NT2/D1 (cell line): ENCODE measurements around the gene PLB1.

ENCODE experiments used
- DNase-seq: peaks from one replicate; pipeline ENCODE4 v3.0.0-alpha.2; 2011; ENCODE audit warnings: low read depth, low spot score
- H3K27me3 ChIP-seq: 2 replicates; pipeline ENCODE4 v1.6.0; 2011; ENCODE audit warnings: mild to moderate bottlenecking; ENCODE audit not compliant: insufficient read length, insufficient read depth
- H3K36me3 ChIP-seq: 2 replicates; pipeline ENCODE4 v1.6.1; 2011; ENCODE audit warnings: mild to moderate bottlenecking, low read length, mixed read lengths; ENCODE audit not compliant: insufficient read depth, insufficient read length
- H3K4me1 ChIP-seq: 2 replicates; pipeline ENCODE4 v1.5.1; 2011; ENCODE audit not compliant: insufficient read depth, insufficient read length
- H3K4me3 ChIP-seq: 2 replicates; pipeline ENCODE4 v1.5.1; 2011; ENCODE audit warnings: low read depth; ENCODE audit not compliant: insufficient read length
- H3K9ac ChIP-seq: 2 replicates; pipeline ENCODE4 v1.6.0; 2011; ENCODE audit warnings: low read depth; ENCODE audit not compliant: insufficient read length
- H3K9me3 ChIP-seq: 2 replicates; pipeline ENCODE4 v1.5.1; 2011; ENCODE audit warnings: mild to moderate bottlenecking, low read length; ENCODE audit not compliant: insufficient read depth
- SUZ12 ChIP-seq: IDR thresholded peaks from 2 replicates; pipeline ENCODE4 v1.6.1; 2011; ENCODE audit not compliant: insufficient read length, insufficient read depth; ENCODE audit errors: extremely low read depth
- YY1 ChIP-seq: IDR thresholded peaks from 2 replicates; pipeline ENCODE4 v1.6.1; 2011; ENCODE audit not compliant: insufficient read length, insufficient read depth
- ZNF274 ChIP-seq: IDR thresholded peaks from 2 replicates; pipeline ENCODE4 v1.6.1; 2011; ENCODE audit warnings: mild to moderate bottlenecking, low read depth, low read length

The PLB1 gene

DNA sequence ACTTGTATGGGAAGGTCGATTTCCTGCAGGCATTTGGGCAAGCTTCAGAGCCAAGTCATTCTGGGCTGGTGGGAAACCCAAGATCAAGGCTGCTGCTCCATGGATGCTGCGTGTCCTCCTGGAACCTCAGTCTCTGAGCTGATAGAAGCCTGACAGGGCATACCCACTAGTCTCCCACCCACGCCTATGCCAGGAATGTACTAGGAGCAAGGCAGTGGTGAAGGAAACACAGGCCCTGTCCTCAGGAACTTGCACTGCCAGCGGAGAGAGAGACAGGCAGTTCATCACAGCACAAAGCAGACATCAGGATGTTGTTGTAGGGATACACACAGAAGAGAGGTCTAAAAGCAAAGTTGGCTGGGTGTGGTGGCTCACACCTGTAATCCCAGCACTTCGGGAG lies 84.2 kb downstream of the PLB1 start:
- Histone ChIP-seq H3K9me3 (no peaks in the 10 kb centered on the region), H3K9ac (no peak overlapping the region), H3K36me3 (no peaks in the 10 kb centered on the region), H3K4me1 (peaks cover 7% of the 10 kb centered on the region), H3K4me3 (no peak overlapping the region), H3K27me3 (no peaks in the 10 kb centered on the region)
- DNase-seq, result no peak
- no peak for TF ChIP-seq YY1
- no peak for TF ChIP-seq ZNF274
- TF ChIP-seq SUZ12, result no peak

- no peaks in the 10 kb centered on the region for H3K9me3 ChIP-seq
- no peak for TF ChIP-seq ZNF274
- no peak for TF ChIP-seq YY1
- no peak for TF ChIP-seq SUZ12
- H3K4me3 ChIP-seq, result no peak overlapping the region
- H3K9ac ChIP-seq, result no peak overlapping the region
- H3K4me1 ChIP-seq, result peaks cover 7% of the 10 kb centered on the region
- no peaks in the 10 kb centered on the region for H3K27me3 ChIP-seq
- no peaks in the 10 kb centered on the region for H3K36me3 ChIP-seq
- DNase-seq, result no peak
Observed at GRCh38 chr2:28581312-28581711, 85.5 kb downstream of the PLB1 start.

DNA sequence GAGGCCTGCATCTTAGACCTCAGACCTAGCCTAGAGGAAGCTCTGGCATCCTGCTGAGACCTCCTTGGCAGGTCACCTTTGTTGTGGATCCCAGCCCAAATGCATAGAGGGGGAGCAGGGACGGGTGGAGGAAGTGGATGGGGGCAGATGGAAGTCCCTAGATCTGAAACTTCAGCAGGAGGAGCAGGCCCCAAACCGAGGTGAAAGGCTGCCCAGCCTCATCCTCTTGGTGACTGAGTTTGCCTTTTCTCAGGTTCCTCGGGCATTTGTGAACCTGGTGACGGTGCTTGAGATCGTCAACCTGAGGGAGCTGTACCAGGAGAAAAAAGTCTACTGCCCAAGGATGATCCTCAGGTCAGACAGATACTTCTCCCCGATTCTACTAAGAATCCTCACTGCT lies 86.3 kb downstream of the PLB1 start:
- Histone ChIP-seq H3K36me3 (no peaks in the 10 kb centered on the region), H3K4me1 (peaks cover 7% of the 10 kb centered on the region), H3K4me3 (no peak overlapping the region), H3K9me3 (no peaks in the 10 kb centered on the region), H3K27me3 (no peaks in the 10 kb centered on the region), H3K9ac (no peak overlapping the region)
- DNase-seq, result no peak
- TF ChIP-seq SUZ12 (no peak), YY1 (no peak), ZNF274 (no peak)

DNA sequence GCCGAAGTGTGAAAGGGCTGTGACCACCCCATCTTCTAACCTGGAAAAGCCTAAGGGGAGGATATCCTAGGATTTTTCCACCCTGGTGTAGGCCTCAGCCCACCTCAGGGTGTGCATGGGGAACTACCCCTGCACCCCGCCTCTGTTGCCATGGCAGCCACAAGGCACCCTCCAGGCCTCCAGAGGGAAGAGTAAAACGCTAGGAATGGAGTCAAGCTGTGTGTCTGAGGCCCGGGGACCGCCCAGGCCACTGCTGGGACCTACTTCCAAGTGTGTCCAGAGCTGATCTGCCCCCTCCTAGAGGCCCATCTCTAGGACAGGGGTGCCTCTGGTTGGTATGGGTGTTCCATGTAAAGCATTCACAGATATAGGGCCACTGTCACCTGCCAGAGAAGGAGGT lies 86.7 kb downstream of the PLB1 start:
- no peaks in the 10 kb centered on the region for H3K9me3 ChIP-seq
- H3K4me3 ChIP-seq, result no peak overlapping the region
- no peaks in the 10 kb centered on the region for H3K27me3 ChIP-seq
- no peak for TF ChIP-seq YY1
- no peak for TF ChIP-seq SUZ12
- TF ChIP-seq ZNF274, result no peak
- H3K36me3 ChIP-seq, result no peaks in the 10 kb centered on the region
- no peak for DNase-seq
- peaks cover 9% of the 10 kb centered on the region for H3K4me1 ChIP-seq
- H3K9ac ChIP-seq, result no peak overlapping the region

GRCh38 chr2:28583899-28584553 lies 88.2 kb downstream of the PLB1 start:
- no peak overlapping the region for H3K9ac ChIP-seq
- DNase-seq, result no peak
- H3K4me3 ChIP-seq, result no peak overlapping the region
- no peaks in the 10 kb centered on the region for H3K36me3 ChIP-seq
- H3K27me3 ChIP-seq, result no peaks in the 10 kb centered on the region
- peaks cover 9% of the 10 kb centered on the region for H3K4me1 ChIP-seq
- no peak for TF ChIP-seq SUZ12
- no peak for TF ChIP-seq ZNF274
- no peak for TF ChIP-seq YY1
- H3K9me3 ChIP-seq, result no peaks in the 10 kb centered on the region

DNA sequence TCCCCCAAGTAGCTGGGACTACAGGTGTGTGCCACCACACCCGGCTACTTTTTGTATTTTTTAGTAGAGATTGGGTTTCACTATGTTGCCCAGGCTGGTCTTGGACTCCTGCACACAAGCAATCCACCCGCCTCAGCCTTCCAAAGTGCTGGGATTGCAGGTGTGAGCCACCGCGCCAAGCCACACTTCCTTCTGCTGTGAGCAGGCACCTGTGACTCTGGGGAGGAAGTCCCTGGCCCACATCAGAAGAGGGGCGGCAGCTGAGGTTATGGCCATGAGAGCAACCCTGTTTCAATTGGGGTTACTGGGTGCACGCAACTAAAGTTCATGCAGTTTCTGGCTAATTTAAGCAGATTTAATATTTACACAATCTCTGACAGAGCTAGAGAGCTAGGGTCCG lies 91.0 kb downstream of the PLB1 start:
- TF ChIP-seq SUZ12, result no peak
- no peak for TF ChIP-seq YY1
- TF ChIP-seq ZNF274, result no peak
- Histone ChIP-seq H3K27me3 (no peaks in the 10 kb centered on the region), H3K9me3 (no peaks in the 10 kb centered on the region), H3K4me1 (peaks cover 9% of the 10 kb centered on the region), H3K9ac (no peak overlapping the region), H3K36me3 (no peaks in the 10 kb centered on the region), H3K4me3 (no peak overlapping the region)
- DNase-seq, result no peak

- Histone ChIP-seq H3K9me3 (no peaks in the 10 kb centered on the region), H3K4me3 (no peak overlapping the region), H3K36me3 (no peaks in the 10 kb centered on the region), H3K4me1 (peaks cover 9% of the 10 kb centered on the region), H3K27me3 (no peaks in the 10 kb centered on the region), H3K9ac (no peak overlapping the region)
- no peak for DNase-seq
- TF ChIP-seq YY1 (no peak), SUZ12 (no peak), ZNF274 (no peak)
Observed at GRCh38 chr2:28587526-28588291, 91.8 kb downstream of the PLB1 start.
